Measurements from ENCODE around the gene PPM1J. TPM values are rescaled to one million over a fixed set of nuclear protein-coding genes. Genes with fewer than 3 reads are reported as not detected.
A peak's percentile ranks its signal among the peaks of the same experiment; 100 is the strongest.

The PPM1J gene
- polyA plus RNA-seq, 1 of the 3 experiments (the other 2 are of a cell fraction) = 5.3 TPM

DNA sequence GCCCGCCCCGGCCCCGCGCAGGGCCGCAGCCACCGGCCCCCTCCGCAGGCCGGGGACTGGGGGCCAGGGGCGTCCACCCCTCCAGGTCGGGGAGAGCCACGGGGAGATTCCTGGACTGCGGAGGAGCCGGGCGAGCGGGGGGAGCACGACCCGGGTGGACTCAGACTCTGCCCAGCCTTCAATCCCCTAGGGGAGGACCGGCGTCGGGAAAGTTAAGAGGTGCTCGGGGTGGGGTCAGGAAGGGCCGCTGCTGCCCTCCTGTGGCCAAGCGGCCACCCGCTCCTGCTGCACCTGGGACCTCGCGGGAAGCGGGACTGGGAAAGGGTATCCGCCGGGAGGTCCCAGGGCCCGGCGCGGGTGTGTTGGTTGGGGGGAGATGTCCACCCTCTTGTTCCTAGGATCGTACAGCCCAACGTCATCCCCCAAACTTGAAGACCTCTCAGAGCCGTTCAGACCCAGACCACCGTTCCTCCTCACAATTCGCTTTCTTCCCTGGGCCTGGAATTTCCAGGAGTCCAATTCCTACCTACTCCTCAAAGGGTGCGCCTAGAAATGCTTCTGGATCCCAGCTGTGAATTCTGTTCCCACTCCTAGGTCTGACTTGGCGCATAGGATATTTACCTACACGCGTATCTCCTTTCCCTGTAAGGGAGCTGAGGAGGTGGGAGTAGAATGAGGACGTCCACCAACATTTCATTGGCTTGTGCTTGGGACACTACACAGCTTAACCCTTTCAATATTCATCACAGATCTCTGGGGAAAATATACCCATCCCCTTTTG lies 7.7 kb downstream of the PPM1J start (continued):
- TF ChIP-seq FOXJ3 (CRISPR knock-in tag; IDR thresholded peaks at IDR 0.05) (no peak), RXRA (IDR thresholded peaks at IDR 0.05; ENCODE audit: borderline replicate concordance, low read depth) (no peak), JUND (IDR thresholded peaks at IDR 0.05) (no peak), FOSL2 (IDR thresholded peaks at IDR 0.05; ENCODE audit: borderline replicate concordance, low read depth) (no peak), TEAD4 (IDR thresholded peaks at IDR 0.05; ENCODE audit: borderline replicate concordance, insufficient read depth) (no peak), RFX5 (IDR thresholded peaks at IDR 0.05; ENCODE audit: low read length) (no peak), SMC3 (IDR thresholded peaks at IDR 0.05; ENCODE audit: low read depth, low read length) (peak; percentile 77), CHD2 (IDR thresholded peaks at IDR 0.05; ENCODE audit: low read length, partially characterized antibody) (peak; percentile 96), GATA2 (CRISPR knock-in tag; IDR thresholded peaks at IDR 0.05) (no peak), MXI1 (IDR thresholded peaks at IDR 0.05; ENCODE audit: low read depth, low read length) (peak; percentile 31; the same call in 1 of the 2 replicates), FOXM1 (IDR thresholded peaks at IDR 0.05; ENCODE audit: low read depth) (no peak), RAD21 (IDR thresholded peaks at IDR 0.05; ENCODE audit: low read length) (peak; percentile 80)
- TF ChIP-seq, protein P1, sequence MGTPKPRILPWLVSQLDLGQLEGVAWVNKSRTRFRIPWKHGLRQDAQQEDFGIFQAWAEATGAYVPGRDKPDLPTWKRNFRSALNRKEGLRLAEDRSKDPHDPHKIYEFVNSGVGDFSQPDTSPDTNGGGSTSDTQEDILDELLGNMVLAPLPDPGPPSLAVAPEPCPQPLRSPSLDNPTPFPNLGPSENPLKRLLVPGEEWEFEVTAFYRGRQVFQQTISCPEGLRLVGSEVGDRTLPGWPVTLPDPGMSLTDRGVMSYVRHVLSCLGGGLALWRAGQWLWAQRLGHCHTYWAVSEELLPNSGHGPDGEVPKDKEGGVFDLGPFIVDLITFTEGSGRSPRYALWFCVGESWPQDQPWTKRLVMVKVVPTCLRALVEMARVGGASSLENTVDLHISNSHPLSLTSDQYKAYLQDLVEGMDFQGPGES (IDR thresholded peaks at IDR 0.05; ENCODE audit: low read depth, low read length) = no peak

DNA sequence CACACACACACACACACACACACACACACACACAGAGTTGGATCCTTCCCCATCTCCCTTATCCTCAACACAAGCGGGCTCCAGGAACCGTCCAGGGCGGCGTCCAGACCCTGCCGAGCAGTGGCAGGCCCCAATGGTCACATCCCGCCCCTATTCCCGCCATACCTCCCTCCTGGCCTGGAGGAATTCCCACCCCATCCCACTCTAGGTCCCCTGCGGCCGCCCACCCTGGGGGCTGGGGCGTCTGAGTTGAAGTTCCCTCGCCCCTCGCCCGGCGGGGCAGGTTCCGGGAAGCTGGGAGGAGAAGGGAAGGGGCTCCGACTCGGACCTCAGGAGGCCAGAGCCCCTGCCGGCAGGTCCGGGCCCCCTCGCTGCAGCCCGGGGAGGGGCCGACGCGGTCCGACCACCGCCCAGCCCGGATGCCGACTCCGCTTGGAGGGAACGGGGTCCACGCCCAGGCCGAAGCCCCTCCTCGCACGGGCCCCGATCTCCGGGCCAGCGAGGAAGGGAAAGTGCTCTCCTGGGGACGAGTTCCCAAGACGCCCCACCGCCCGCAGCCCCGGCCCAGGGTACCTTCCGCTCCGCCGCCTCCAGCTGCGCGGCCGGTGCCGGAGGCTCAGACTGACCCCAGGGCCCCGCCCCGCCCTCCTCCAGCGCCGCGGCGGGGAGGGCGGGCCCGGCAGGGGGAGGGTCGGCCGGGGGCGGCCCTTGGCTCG lies 8.5 kb downstream of the PPM1J start, which contains the start of gene RHOC:
Gene RHOC (minus strand): TSS at position 623 of the 716 bp plus-strand sequence. CDS start 3,328 bp downstream, outside the sequence.
- TF ChIP-seq, protein P2, sequence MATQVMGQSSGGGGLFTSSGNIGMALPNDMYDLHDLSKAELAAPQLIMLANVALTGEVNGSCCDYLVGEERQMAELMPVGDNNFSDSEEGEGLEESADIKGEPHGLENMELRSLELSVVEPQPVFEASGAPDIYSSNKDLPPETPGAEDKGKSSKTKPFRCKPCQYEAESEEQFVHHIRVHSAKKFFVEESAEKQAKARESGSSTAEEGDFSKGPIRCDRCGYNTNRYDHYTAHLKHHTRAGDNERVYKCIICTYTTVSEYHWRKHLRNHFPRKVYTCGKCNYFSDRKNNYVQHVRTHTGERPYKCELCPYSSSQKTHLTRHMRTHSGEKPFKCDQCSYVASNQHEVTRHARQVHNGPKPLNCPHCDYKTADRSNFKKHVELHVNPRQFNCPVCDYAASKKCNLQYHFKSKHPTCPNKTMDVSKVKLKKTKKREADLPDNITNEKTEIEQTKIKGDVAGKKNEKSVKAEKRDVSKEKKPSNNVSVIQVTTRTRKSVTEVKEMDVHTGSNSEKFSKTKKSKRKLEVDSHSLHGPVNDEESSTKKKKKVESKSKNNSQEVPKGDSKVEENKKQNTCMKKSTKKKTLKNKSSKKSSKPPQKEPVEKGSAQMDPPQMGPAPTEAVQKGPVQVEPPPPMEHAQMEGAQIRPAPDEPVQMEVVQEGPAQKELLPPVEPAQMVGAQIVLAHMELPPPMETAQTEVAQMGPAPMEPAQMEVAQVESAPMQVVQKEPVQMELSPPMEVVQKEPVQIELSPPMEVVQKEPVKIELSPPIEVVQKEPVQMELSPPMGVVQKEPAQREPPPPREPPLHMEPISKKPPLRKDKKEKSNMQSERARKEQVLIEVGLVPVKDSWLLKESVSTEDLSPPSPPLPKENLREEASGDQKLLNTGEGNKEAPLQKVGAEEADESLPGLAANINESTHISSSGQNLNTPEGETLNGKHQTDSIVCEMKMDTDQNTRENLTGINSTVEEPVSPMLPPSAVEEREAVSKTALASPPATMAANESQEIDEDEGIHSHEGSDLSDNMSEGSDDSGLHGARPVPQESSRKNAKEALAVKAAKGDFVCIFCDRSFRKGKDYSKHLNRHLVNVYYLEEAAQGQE (IDR thresholded peaks at IDR 0.05; ENCODE audit: low read depth, low read length) = 0 out of 2 replicates have a peak, but pooled peaks have one; percentile 30
- TF ChIP-seq TAF1 (IDR thresholded peaks at IDR 0.05; ENCODE audit: borderline replicate concordance, low read depth, low read length) (peak; percentile 79), RAD21 (IDR thresholded peaks at IDR 0.05; ENCODE audit: low read length) (no peak), POLR2AphosphoS5 (IDR thresholded peaks at IDR 0.05; ENCODE audit: low read depth, low read length) (peak; percentile 79), NRF1 (IDR thresholded peaks at IDR 0.05; ENCODE audit: low read depth, low read length) (no peak)
- TF ChIP-seq, protein P3, sequence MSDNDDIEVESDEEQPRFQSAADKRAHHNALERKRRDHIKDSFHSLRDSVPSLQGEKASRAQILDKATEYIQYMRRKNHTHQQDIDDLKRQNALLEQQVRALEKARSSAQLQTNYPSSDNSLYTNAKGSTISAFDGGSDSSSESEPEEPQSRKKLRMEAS (IDR thresholded peaks at IDR 0.05; ENCODE audit: low read depth) = no peak
- Histone ChIP-seq H2AFZ (ENCODE audit: low read depth) (peak within 1 kb of the TSS; percentile 89), H3K4me1 (ENCODE audit: control insufficient read depth in 1 of 2, insufficient read depth in 2 of 2, low read depth in 1 of 2, low read length in 1 of 2) (peaks cover 14 to 39% of the 10 kb centered on the region in 2 experiments; a peak in 3 of 4 replicates), H3K9me3 (no peaks in the 10 kb centered on the region), H3K27ac (ENCODE audit: low read depth in 2 of 2, low read length in 1 of 2) (peak within 1 kb of the TSS; percentile 77 to 87), H3K4me2 (peak within 1 kb of the TSS; percentile 96), H3F3A (replicated peaks; ENCODE audit: insufficient read depth) (peaks cover 24% of the 10 kb centered on the region), H3K9me2 (no peaks in the 10 kb centered on the region), H3K4me3 (ENCODE audit: low read depth in 2 of 2, low read length in 1 of 2) (peak within 1 kb of the TSS; percentile 93 to 94), H4K20me1 (ENCODE audit: insufficient read depth) (peaks cover 11% of the 10 kb centered on the region), H3K36me3 (replicated peaks in 1 of 2; ENCODE audit: control insufficient read depth in 1 of 2, insufficient read depth in 2 of 2, low read length in 1 of 2) (peaks cover 17 to 21% of the 10 kb centered on the region in 2 experiments), H3K79me2 (ENCODE audit: insufficient read depth) (peaks cover 43% of the 10 kb centered on the region), H3K9ac (peak within 1 kb of the TSS; percentile 98), H3K27me3 (ENCODE audit: insufficient read depth) (no peaks in the 10 kb centered on the region)
- WGBS (ENCODE audit: low lambda C conversion rate) = 2% methylated on average over 7 of the region's 61 CpGs
- ChIA-PET CTCF (interaction anchor here (0.6 to 6.2 kb wide), 8 partner anchors 10 to 316 kb away, joined by 3 to 51 read pairs (median 18); partner anchors contain the start of gene PPM1J), POLR2A (interaction anchor here (1.0 kb wide), 1 partner anchor 32 kb away, joined by 4 read pairs; the partner anchor contains the start of gene MOV10)
- peak; percentile 95 for DNase-seq

Data from SK-N-SH (cell line).